SK-MEL-5 (cell line): Measurements from ENCODE around the gene VARS1. TPM values are rescaled to one million over a fixed set of nuclear protein-coding genes. Genes with fewer than 3 reads are reported as not detected.
"Not testable (repeated sequence)": the region's sequence is repeated elsewhere in the genome, so short reads cannot be mapped to it uniquely, and the experiment has no call there.

Experiments used
- DNase-seq: peaks from one replicate; pipeline ENCODE4 v3.0.0-alpha.2; 2016; ENCODE audit warnings: low read depth, low spot score
- in situ Hi-C: cut with HindIII; loops from 2 replicates; pipeline ENCODE4 v1.10.0; 2016; ENCODE audit warnings: low sequenced_read_pairs, high pct_unique_total_duplicates, low pct_unique_long_range_greater_than_20kb
- polyA plus RNA-seq, 2 experiments: library from polyadenylated mRNA; depleted of rRNA; stranded (reverse); fragments of >200 nt; gene quantifications; 2 replicates each; pipeline ENCODE4 v1.2.3, GENCODE V29; 2015
- total RNA-seq: library from RNA; depleted of rRNA; stranded (reverse); fragments of >200 nt; shearing (Covaris generic); gene quantifications from 2 replicates; pipeline ENCODE4 v1.2.3, GENCODE V29; 2014; rRNA removed

The VARS1 gene
- total RNA-seq: 38.9 and 53.0 TPM in 2 replicates
- 134 and 160 TPM in 2 replicates for polyA plus RNA-seq (2015; cell fraction: cytosol; rRNA removed)
- polyA plus RNA-seq (2015; cell fraction: nucleus; rRNA removed): 172 and 179 TPM in 2 replicates

DNA sequence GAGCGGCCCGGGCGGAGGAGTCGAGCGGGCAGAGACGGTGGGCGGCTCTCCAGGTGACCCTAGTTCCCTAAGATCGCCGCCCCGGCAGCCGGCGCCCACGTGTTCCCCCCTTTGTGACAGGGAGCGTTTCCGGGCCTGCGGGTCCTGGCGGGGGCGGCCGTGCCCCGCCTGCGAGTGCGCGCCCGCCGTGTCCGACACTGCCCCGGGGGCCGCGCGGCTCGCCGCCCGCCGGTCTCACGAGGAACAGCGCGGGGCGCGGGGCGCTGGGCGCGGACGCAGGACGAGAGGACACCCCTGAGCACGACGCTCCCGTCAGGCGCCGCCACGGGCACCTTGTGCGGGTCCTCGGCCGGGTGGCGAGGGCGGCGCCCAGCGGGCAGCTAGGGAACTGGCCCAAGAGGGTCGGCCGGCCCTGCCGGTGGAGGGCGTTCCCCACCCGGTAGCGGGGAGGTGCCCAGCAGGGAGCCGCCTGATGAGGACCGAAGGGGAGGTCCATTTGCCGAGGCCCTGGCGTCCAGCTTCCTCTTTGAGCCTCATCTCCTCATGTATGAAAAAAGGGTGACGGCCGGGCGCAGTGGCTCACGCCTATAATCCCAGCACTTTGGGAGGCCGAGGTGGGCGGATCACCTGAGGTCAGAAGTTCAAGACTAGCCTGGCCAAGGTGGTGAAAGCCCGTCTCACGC, at the start of gene VARS1:
VARS1 (minus strand) TSS at position 137 of the 683 bp plus-strand sequence. CDS start 535 bp downstream, outside the sequence.
- peak; percentile 89 for DNase-seq
- in situ Hi-C loops: no loop called here

DNA sequence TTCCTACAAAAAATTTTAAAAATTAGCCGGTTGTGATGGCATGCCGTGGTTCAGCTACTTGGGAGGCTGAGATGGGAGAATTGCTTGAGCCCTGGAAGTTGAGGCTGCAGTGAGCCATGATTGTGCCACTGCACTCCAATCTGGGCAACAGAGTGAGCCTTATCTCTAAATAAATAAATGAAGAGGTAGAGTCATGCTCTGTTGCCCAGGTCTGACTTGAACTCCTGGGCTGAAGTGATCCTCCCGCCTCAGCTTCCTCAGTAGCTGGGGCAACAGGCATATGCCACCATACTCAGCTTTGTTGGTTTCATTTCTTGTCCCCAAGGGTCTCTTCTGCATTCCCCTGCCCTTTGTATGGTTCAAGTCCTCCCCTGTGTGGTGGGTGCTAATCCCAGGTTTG, 49.0 kb upstream of the VARS1 start:
- no peak for DNase-seq
- in situ Hi-C loops: no loop called here

DNA sequence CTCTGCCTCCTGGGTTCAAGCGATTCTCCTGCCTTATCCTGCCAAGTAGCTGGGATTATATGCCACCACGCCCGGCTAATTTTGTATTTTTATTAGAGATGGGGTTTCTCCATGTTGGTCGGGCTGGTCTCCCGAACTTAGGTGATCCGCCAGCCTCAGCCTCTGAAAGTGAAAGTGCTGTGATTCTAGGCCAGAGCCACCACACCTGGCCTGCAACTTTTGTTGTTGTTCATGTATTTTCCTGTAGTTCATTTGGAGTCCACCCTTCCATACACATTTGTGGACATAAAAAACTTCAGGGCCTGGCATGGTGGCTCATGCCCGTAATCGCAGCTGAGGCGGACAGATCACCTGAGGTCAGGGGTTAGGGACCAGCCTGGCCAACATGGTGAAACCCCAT, 46.5 kb upstream of the VARS1 start:
- in situ Hi-C loops: no loop called here
- DNase-seq: no peak

DNA sequence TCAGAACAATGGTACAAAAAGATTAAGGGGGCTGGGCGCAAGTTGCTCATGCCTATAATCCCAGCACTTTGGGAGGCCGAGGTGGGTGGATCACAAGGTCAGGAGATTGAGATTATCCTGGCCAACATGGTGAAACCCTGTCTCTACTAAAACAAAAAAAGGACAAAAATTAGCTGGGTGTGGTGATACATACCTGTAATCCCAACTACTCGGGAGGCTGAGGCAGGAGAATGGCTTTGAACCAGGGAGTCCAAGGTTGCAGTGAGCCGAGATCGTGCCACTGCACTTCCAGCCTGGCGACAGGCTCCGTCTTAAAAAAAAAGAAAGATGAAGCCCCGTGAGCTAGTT, 44.2 kb upstream of the VARS1 start:
- in situ Hi-C loops: not testable (repeated sequence)

DNA sequence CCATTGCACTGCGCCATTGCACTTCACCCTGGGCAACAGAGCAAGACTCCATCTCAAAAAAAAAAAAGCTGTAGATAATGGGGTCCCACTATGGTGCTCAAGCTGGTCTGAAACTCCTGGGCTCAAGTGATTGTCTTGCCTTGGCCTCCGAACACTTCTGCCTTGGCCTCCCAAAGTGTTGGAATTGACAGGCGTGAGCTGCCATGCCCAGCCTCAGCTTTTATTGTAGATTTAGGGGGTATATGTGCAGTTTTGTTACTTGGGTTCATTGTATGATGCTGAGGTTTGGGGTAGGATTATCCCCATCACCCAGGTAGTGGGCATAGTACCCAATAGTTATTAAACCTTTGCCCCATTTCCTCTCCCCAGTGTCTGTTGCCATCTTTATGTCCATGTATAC, 43.4 kb upstream of the VARS1 start:
- in situ Hi-C loops: no loop called here
- DNase-seq: no peak

More for the DNA sequence above, 44.2 kb upstream of the VARS1 start:
- DNase-seq: not testable (repeated sequence)

DNA sequence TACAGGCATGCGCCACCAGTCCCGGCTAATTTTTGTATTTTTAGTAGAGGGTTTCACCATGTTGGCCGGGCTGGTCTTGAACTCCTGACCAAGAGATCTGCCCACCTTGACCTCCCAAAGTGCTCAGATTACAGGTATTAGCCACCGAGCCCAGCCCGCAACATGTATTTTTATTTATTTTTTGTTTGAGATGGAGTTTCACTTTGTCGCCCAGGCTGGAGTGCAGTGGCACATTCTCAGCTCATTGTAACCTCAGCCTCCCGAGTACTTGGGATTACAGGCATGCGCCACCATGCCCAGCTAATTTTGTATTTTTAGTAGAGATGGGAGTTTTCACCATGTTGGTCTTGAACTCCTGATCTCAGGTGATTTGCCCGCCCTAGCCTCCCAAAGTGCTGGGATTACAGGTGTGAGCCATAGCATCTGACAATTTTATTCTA, 42.6 kb upstream of the VARS1 start:
- DNase-seq, in situ Hi-C loops: not testable (repeated sequence)

DNA sequence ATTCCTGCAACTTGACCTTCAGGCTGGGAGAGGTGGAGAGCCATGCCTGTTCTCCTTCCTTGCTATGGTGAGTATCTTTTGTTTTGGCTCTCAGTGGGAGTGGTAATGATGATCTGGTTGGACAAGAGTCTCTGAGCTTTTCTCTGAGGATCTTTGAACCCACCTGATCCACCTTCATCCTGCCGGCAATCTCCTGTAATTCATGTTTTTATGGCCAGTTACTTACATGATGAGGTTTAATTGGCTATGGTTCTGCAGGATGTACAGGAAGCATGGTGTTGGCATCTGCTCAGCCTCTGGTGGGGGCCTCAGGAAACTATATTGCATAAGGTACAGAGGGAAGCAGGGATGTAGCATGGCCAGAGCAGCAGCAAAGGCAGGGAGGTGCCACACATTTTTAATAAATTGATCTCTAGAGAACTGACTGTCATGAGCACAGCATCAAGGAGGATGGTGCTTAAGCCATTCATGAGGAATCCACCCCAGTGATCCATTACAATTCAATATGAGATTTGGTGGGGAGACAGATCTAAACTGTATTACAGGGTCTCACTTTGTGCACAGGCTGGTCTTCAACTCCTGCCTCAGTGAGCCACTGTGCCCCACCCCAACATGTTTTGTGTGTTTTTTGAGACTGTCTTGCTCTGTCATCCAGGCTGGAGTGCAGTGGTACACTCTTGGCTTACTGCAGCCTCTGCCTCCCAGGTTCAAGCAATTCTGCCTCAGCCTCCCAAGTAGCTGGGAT, 42.0 kb upstream of the VARS1 start:
- DNase-seq: no peak
- in situ Hi-C loops: no loop called here

DNA sequence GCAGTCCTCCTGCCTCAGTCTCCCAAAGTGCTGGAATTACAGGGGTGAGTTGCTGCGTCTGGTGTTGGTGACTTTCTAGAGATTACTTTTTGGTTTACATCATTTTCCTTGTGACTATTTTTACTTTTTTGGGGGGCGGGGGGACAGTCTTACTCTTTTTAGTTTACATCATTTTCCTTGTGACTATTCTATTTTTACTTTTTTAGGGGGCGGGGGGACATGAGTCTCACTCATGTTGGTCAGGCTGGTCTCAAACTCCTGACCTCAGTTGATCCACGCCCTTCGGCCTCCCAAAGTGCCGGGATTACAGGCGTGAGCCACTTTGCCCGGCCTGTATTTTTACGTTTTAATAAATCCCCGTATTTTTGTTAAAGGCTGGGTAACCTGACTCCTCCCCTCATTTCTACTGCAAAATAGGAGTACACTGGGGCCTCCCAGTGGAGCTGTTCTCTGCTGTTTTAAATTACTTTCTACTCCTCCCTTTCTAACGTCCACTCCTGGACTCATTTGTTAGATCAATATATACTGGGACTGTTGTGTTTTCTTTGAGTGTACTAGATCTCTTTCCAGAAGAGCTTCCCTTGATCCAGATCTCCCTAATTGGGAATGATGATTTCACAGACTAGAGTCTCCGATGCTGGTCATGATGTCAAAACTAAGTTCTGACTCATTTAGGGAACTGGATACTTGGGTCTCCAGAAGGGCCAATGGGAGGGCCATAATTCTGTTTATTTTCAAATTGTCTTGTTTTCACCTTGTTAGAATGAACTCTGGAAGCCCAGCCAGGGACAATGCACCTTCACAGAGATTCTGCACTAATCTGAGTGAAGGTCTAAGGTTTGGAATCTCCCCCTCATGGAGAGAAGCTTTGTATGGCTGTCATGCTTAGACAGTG, 41.2 kb upstream of the VARS1 start:
- in situ Hi-C loops: no loop called here
- no peak for DNase-seq

DNA sequence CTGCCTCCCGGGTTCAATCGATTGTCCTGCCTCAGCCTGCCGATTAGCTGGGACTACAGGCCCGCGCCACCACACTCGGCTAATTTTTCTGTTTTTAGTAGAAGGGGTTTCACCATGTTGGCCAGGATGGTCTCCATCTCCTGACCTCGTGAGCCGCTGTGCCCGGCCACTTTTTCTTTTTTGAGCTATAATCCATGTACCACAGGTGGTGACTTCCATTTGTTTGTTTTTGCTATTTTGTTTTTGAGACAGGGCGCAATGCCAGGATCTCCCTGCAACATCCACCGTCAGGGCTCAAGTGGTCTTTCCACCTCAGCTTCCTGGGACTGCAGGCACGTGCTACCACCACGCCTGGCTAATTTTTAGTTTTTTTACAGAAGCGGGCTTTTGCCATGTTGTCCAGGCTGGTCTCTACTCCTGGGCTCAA, 40.5 kb upstream of the VARS1 start:
- no peak for DNase-seq
- in situ Hi-C loops: no loop called here

DNA sequence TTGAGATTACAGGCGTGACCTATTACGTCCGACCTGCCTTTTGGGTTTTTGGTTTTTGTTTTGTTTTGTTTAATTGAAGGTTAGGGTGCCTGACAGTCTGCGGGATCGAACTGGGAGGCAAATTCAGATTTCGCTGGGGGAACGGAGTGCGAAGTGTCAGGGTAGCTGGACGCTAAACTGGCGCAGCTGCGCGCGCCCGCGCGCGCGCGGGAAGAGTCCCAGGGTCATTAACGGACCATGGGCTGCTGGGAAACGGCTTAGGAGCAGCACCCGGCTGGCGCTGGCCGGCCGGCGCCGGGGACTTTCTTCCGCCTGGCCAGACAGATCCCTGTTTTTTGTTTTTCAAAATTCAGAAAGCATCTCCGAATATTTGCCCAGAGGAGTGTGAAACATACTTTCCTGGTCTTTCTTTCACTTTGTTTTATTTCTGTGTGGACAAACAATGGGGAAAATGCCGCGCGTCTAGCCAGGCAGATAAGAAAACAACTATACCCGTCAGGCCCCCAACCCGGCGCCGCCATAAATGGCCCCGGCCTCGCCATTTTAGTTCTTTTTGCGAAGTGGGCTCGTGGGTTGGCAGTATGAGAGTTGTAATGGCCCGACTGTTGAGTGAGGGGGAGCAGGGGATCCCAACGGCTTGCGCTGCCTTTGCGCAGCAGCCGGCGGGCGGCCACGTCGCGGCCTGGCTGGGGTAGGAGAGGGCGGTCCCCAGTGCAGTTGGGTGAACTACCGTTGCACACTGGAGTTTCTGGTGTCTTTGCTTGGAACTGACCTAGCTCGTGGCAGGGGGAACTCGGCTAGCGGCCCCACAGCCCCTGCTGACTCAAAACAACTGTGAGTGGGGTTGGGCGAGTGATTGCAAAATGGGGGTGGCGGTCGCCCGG, 39.1 kb upstream of the VARS1 start:
- in situ Hi-C loops: no loop called here
- DNase-seq: peak; percentile 90

DNA sequence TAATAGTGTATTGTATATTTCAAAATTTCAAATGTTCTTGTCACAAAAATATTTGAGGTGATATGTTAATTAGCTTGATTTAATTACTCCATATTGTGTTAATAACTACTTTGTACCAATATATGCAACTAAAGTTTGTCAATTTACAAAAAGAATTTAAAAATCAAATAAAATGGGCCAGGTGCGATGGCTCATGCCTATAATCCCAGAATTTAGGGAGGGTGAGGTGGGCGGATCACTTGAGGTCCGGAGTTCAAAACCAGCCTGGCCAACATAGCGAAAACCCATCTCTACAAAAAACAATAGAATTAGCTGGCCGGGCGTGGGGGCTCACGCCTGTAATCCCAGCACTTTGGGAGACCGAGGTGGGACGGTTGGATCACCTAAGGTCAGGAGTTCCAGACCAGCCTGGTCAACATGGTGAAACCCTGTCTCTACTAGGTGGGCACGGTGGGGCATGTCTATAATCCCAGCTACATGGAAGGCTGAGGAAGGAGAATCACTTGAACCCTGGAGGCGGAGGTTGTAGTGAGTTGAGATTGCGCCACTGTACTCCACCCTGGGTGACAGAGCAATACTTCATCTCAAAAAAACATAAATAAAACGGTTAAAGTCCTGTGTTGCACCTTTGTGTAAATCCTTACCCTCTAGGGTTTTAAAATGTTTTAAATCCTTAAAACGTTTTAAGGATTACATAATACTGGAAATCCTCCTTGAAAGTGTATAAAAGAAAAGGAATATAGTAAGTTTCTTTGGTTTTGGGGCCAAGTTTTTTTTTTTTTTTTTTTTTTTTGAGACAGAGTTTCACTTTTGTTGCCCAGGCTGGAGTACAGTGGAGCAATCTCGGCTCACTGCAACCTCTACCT, 36.0 kb upstream of the VARS1 start:
- in situ Hi-C loops: no loop called here

DNA sequence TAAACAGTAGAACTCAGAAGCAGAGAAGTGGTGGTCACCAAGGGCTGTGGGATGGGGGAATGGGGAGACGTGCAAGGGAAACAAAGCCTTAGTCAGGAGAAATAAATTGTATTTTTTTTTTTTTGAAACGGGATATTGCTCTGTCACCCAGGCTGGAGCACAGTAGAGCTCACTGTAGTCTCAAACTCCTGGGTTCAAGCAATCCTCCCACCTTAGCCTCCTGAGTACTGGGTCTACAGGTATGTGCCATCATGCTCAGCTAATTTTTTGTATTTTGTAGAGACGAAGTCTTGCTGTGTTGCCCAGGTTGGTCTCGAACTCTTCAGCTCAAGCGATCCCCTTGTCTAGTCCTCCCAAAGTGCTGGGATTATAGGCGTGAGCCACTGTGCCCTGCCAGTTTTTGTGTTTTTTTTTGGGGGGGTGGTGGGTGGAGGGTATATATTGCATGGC, 35.4 kb upstream of the VARS1 start:
- DNase-seq: no peak
- in situ Hi-C loops: no loop called here

More for the DNA sequence above, 36.0 kb upstream of the VARS1 start:
- DNase-seq: no peak

DNA sequence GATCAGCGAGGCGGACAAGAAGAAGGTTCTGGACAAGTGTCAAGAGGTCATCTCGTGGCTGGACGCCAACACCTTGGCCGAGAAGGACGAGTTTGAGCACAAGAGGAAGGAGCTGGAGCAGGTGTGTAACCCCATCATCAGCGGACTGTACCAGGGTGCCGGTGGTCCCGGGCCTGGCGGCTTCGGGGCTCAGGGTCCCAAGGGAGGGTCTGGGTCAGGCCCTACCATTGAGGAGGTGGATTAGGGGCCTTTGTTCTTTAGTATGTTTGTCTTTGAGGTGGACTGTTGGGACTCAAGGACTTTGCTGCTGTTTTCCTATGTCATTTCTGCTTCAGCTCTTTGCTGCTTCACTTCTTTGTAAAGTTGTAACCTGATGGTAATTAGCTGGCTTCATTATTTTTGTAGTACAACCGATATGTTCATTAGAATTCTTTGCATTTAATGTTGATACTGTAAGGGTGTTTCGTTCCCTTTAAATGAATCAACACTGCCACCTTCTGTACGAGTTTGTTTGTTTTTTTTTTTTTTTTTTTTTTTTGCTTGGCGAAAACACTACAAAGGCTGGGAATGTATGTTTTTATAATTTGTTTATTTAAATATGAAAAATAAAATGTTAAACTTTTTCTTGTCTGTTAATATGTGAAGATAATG, 34.2 kb upstream of the VARS1 start:
- in situ Hi-C loops: no loop called here
- DNase-seq: peak; percentile 54

DNA sequence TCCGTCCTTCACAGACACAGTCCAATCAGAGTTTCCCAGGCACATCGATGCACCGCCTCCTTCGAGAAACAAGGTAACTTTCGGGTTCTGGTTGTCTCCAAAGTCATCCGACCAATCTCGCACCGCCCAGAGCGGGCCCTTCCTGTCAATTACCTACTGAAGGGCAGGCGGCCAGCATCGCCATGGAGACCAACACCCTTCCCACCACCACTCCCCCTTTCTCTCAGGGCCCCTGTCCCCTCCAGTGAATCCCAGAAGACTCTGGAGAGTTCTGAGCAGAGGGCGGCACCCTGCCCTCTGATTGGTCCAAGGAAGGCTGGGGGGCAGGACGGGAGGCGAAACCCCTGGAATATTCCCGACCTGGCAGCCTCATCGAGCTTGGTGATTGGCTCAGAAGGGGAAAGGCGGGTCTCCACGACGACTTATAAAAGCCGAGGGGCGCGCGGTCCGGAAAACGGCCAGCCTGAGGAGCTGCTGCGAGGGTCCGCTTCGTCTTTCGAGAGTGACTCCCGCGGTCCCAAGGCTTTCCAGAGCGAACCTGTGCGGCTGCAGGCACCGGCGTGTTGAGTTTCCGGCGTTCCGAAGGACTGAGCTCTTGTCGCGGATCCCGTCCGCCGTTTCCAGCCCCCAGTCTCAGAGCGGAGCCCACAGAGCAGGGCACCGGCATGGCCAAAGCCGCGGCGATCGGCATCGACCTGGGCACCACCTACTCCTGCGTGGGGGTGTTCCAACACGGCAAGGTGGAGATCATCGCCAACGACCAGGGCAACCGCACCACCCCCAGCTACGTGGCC, 31.9 kb upstream of the VARS1 start, which contains the start of gene HSPA1B:
HSPA1B (plus strand) TSS at position 453 of the 794 bp plus-strand sequence; CDS start at position 666, 213 bp downstream.
- in situ Hi-C loops: no loop called here
- DNase-seq: peak; percentile 100

DNA sequence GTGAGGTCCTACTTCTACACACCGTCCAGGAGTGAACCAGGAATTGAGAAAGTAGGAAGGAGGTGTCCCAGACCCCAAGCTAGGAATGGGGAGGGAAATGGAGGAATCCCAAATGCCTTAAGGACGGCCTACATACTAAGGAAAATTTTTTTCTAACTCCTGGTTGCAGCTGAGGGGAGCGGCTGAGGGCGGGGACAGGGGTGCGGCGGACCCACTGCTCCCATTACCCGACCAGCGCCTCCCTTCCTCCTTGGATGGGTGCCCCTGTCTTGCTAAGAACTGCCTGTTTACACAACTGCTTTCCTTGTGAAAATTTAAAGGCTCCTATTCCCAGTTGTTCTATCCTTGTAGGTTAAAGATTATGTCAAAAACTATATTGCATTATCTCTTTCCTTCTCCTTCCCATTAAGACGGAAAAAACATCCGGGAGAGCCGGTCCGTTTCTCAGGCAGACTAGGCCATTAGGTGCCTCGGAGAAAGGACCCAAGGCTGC, 31.3 kb upstream of the VARS1 start:
- no peak for DNase-seq
- in situ Hi-C loops: no loop called here
